CD14-positive monocyte (primary cell): ENCODE measurements around the gene MRPL4. TPM values are rescaled to one million over a fixed set of nuclear protein-coding genes. Genes with fewer than 3 reads are reported as not detected.

ENCODE experiments used
- DNase-seq, 3 donors: peaks; one replicate each; pipeline ENCODE4 v3.0.0-alpha.2; 2011 to 2022
- H2AFZ ChIP-seq: 2 replicates; pipeline ENCODE4 v1.6.0; 2012; ENCODE audit warnings: mild to moderate bottlenecking, low read depth, low read length, inconsistent platforms; ENCODE audit not compliant: insufficient read depth, poor library complexity, severe bottlenecking
- H3K27ac ChIP-seq, 2 donors: 1 replicate in 1 of 2; 2 replicates in 1 of 2; pipeline ENCODE4 v1.5.1; 2012 to 2013; ENCODE audit warnings: low read length in 2 of 2, control low read depth in 1 of 2, inconsistent platforms in 1 of 2, low read depth in 1 of 2, mild to moderate bottlenecking in 1 of 2
- H3K27me3 ChIP-seq, 2 donors: one replicate each; pipeline versions ENCODE4 v1.6.0 to v1.6.1; 2011 to 2013; ENCODE audit warnings: low read length in 2 of 2; ENCODE audit not compliant: control insufficient read depth in 2 of 2, insufficient read depth in 2 of 2
- H3K36me3 ChIP-seq, 2 donors: replicated peaks in 1 of 2; 1 replicate in 1 of 2; 2 replicates in 1 of 2; pipeline versions ENCODE4 v1.5.1 to v1.6.1; 2012 to 2013; ENCODE audit warnings: low read length in 2 of 2, control low read depth in 1 of 2, inconsistent platforms in 1 of 2, mild to moderate bottlenecking in 1 of 2; ENCODE audit not compliant: insufficient read depth in 2 of 2, control insufficient read depth in 1 of 2
- H3K4me1 ChIP-seq, 2 donors: 1 replicate in 1 of 2; 2 replicates in 1 of 2; pipeline versions ENCODE4 v1.5.1 to v1.6.1; 2012 to 2013; ENCODE audit warnings: low read length in 2 of 2, control low read depth in 1 of 2, inconsistent platforms in 1 of 2, mild to moderate bottlenecking in 1 of 2, moderate library complexity in 1 of 2; ENCODE audit not compliant: insufficient read depth in 2 of 2, control insufficient read depth in 1 of 2
- H3K4me2 ChIP-seq: replicated peaks from 2 replicates; pipeline ENCODE3; 2012; ENCODE audit warnings: low read length, moderate library complexity, mild to moderate bottlenecking; ENCODE audit not compliant: poor library complexity, severe bottlenecking; ENCODE audit errors: extremely low read depth
- H3K4me3 ChIP-seq, 3 experiments: fragments of 200-600 bp in 1 of 3; sonication (generic) in 1 of 3; replicated peaks in 1 of 3; 1 replicate in 2 of 3; 2 replicates in 1 of 3; pipeline ENCODE4 v1.5.1; 2011 to 2013; ENCODE audit warnings: low read length in 3 of 3, mild to moderate bottlenecking in 3 of 3, control low read depth in 2 of 3, low read depth in 2 of 3, inconsistent platforms in 1 of 3, moderate library complexity in 1 of 3
- H3K79me2 ChIP-seq: 2 replicates; pipeline ENCODE4 v1.6.0; 2012; ENCODE audit warnings: mild to moderate bottlenecking, control low read depth, inconsistent platforms, low read length, moderate library complexity; ENCODE audit not compliant: insufficient read depth
- H3K9ac ChIP-seq: 2 replicates; pipeline ENCODE4 v1.6.0; 2017; ENCODE audit warnings: low read length, mild to moderate bottlenecking; ENCODE audit not compliant: insufficient read depth, poor library complexity, severe bottlenecking
- H3K9me3 ChIP-seq, 2 donors: replicated peaks in 1 of 2; 1 replicate in 1 of 2; 2 replicates in 1 of 2; pipeline versions ENCODE4 v1.5.1 to v1.6.1; 2012 to 2013; ENCODE audit warnings: low read length in 2 of 2, control low read depth in 1 of 2; ENCODE audit not compliant: control insufficient read depth in 1 of 2, insufficient read depth in 1 of 2
- H4K20me1 ChIP-seq: 2 replicates; pipeline ENCODE4 v1.6.0; 2012; ENCODE audit warnings: mild to moderate bottlenecking, low read length, control low read depth, moderate library complexity; ENCODE audit not compliant: insufficient read depth
- H3K27ac Mint-ChIP-seq, 7 donors: one replicate each; pipeline ENCODE4 v1.8.0; 2020; ENCODE audit warnings: mild to moderate bottlenecking in 7 of 7, mixed read lengths in 7 of 7, moderate library complexity in 6 of 7, inconsistent platforms in 2 of 7
- H3K27me3 Mint-ChIP-seq, 3 donors: one replicate each; pipeline ENCODE4 v1.8.0; 2021 to 2022; ENCODE audit warnings: low read depth in 3 of 3, mild to moderate bottlenecking in 3 of 3, mixed read lengths in 3 of 3, moderate library complexity in 3 of 3, inconsistent platforms in 1 of 3
- H3K36me3 Mint-ChIP-seq, 2 donors: one replicate each; pipeline ENCODE4 v1.8.0; 2020; ENCODE audit warnings: mixed read lengths in 2 of 2, inconsistent platforms in 1 of 2, mild to moderate bottlenecking in 1 of 2
- H3K4me1 Mint-ChIP-seq: one replicate; pipeline ENCODE4 v1.8.0; 2020; ENCODE audit warnings: mild to moderate bottlenecking, mixed read lengths
- H3K4me3 Mint-ChIP-seq, 2 donors: one replicate each; pipeline ENCODE4 v1.8.0; 2020; ENCODE audit warnings: mild to moderate bottlenecking in 2 of 2, mixed read lengths in 2 of 2, moderate library complexity in 1 of 2
- H3K9me3 Mint-ChIP-seq, 7 donors: one replicate each; pipeline ENCODE4 v1.8.0; 2020 to 2022; ENCODE audit warnings: mixed read lengths in 7 of 7, mild to moderate bottlenecking in 6 of 7, moderate library complexity in 6 of 7, inconsistent platforms in 2 of 7
- CTCF ChIP-seq: fragments of 200-600 bp; IDR thresholded peaks from one replicate; pipeline ENCODE4 v1.8.0; 2022; ENCODE audit warnings: antibody characterized with exemption, mild to moderate bottlenecking
- WGBS: methylation state at CpG from one replicate; pipeline ENCODE4 v1.1.5; 2013; ENCODE audit warnings: missing lambda C conversion rate; ENCODE audit not compliant: insufficient coverage; 5-methylcytosine and 5-hydroxymethylcytosine counted together
- intact Hi-C, 2 donors: fragments of 100-400 bp; cut with micrococcal nuclease; formaldehyde crosslinking; loops; one replicate each; pipeline versions ENCODE4 v1.15.0 to v1.15.1; 2023
- polyA minus RNA-seq: library from RNA; depleted of rRNA, polyadenylated mRNA; stranded (reverse); fragments of >200 nt; gene quantifications from 2 replicates; pipeline ENCODE4 v1.2.3, GENCODE V29; 2012
- polyA plus RNA-seq, 3 donors: library from polyadenylated mRNA; depleted of rRNA in 1 of 3; unstranded in 2 of 3; stranded (reverse) in 1 of 3; fragments of 300-500 nt in 2 of 3; fragments of >200 nt in 1 of 3; fragmentation: Illumina TruSeq in 2 of 3; gene quantifications; 1 replicate in 2 of 3; 2 replicates in 1 of 3; pipeline ENCODE4 v1.2.3, GENCODE V29; 2012 to 2021
- total RNA-seq, 12 experiments: library from RNA in 1 of 12; stranded (reverse) in 1 of 12; fragments of 120-200 nt in 1 of 12; gene quantifications; one replicate each; pipeline ENCODE4 v1.2.4 and lab custom pipeline; 2013 to 2026; ENCODE audit warnings: mixed read lengths in 6 of 12, inconsistent platforms in 1 of 12

MRPL4 gene
- 24.0 TPM for total RNA-seq (2013)
- 10 to 100 TPM; 20.4 to 40.2 (median 22.7) TPM for polyA plus RNA-seq
- 20.0 and 39.0 TPM in 2 replicates for polyA minus RNA-seq
- 1.6 to 8.1 (median 6.0) reads per million in 11 experiments for total RNA-seq (lab: John Stamatoyannopoulos, UW)

- Mint-ChIP-seq H3K27me3 (peaks cover 0 to 3% (median 1%) of the 10 kb centered on the region in 3 donors), H3K36me3 (peaks cover 26 to 34% of the 10 kb centered on the region in 2 donors), H3K9me3 (no peaks in the 10 kb centered on the region), H3K27ac (peak within 1 kb of the TSS; percentile 88 to 99 (median 94)), H3K4me3 (peak within 1 kb of the TSS; percentile 96 to 97), H3K4me1 (peaks cover 12% of the 10 kb centered on the region)
- H2AFZ ChIP-seq, result peak within 1 kb of the TSS; percentile 89
- peaks cover 16 to 28% of the 10 kb centered on the region in 2 donors for H3K4me1 ChIP-seq
- H3K9me3 ChIP-seq, result no peaks in the 10 kb centered on the region
- TF ChIP-seq CTCF, result no peak
- H4K20me1 ChIP-seq, result no peaks in the 10 kb centered on the region
- peak; percentile 97 to 99 (median 98) for DNase-seq
- peak within 1 kb of the TSS; percentile 74 for H3K9ac ChIP-seq
- intact Hi-C loops, result loop anchor here (2.0 to 5.0 kb wide), 6 partner anchors 55 to 321 kb away; partner anchors contain the start of genes CDKN2D (in 1 of the 2), DNMT1 (in 1 of the 2) and KRI1 (in 1 of the 2)
- H3K79me2 ChIP-seq, result peaks cover 20% of the 10 kb centered on the region
- peak within 1 kb of the TSS; percentile 47 to 88 for H3K27ac ChIP-seq
- H3K4me2 ChIP-seq, result peak within 1 kb of the TSS; percentile 94
- peak within 1 kb of the TSS; percentile 56 to 98 (median 86) for H3K4me3 ChIP-seq
- peaks cover 28 to 30% of the 10 kb centered on the region in 2 donors for H3K36me3 ChIP-seq
- no peaks in the 10 kb centered on the region for H3K27me3 ChIP-seq
- under 1% methylated on average over 71 of the region's 77 CpGs for WGBS
These were observed at the start of gene MRPL4 for GRCh38 chr19:10251792-10252694. Gene MRPL4 (plus strand): TSS chr19:10252214. CDS start chr19:10252254, 40 bp downstream.

- Histone ChIP-seq H3K9ac (no peak overlapping the region), H3K4me1 (peaks cover 11% of the 10 kb centered on the region in 2 donors), H3K27ac (no peak overlapping the region), H2AFZ (no peak overlapping the region), H3K4me3 (no peak overlapping the region), H3K4me2 (no peak overlapping the region), H3K36me3 (no peaks in the 10 kb centered on the region), H4K20me1 (no peaks in the 10 kb centered on the region), H3K9me3 (peaks cover 4 to 7% of the 10 kb centered on the region in 2 donors), H3K27me3 (no peaks in the 10 kb centered on the region), H3K79me2 (no peaks in the 10 kb centered on the region)
- WGBS, result 92% methylated on average over 2 of the region's 3 CpGs
- peaks cover 18% of the 10 kb centered on the region for H3K4me1 Mint-ChIP-seq
- no peak for DNase-seq
- intact Hi-C loops, result no loop called here
- H3K27ac Mint-ChIP-seq, result no peak overlapping the region
- H3K36me3 Mint-ChIP-seq, result peaks cover 0 to 3% of the 10 kb centered on the region in 2 donors
- TF ChIP-seq CTCF, result no peak
- no peak overlapping the region for H3K4me3 Mint-ChIP-seq
- H3K27me3 Mint-ChIP-seq, result peaks cover 0 to 8% (median 1%) of the 10 kb centered on the region in 3 donors
- H3K9me3 Mint-ChIP-seq, result peaks cover 5 to 11% (median 8%) of the 10 kb centered on the region in 7 donors
These were observed 48.3 kb upstream of the MRPL4 start for GRCh38 chr19:10203686-10204085.
